Fibroblast of lung (primary cell): ENCODE results near the gene PCDH9.

Source experiments
- EZH2 ChIP-seq: IDR thresholded peaks from 2 replicates; pipeline ENCODE4 v1.5.1; 2012; ENCODE audit warnings: low read length, control low read depth, mild to moderate bottlenecking; ENCODE audit errors: missing control alignments
- TF ChIP-seq, protein P1 (sequence below), 2 donors: IDR thresholded peaks in 1 of 2; conservative IDR thresholded peaks in 1 of 2; 1 replicate in 1 of 2; 2 replicates in 1 of 2; pipeline ENCODE4 v1.5.1; 2011 to 2012; ENCODE audit warnings: low read length in 2 of 2, control low read depth in 1 of 2, inconsistent platforms in 1 of 2, low read depth in 1 of 2, mild to moderate bottlenecking in 1 of 2

- TF ChIP-seq, protein P1, sequence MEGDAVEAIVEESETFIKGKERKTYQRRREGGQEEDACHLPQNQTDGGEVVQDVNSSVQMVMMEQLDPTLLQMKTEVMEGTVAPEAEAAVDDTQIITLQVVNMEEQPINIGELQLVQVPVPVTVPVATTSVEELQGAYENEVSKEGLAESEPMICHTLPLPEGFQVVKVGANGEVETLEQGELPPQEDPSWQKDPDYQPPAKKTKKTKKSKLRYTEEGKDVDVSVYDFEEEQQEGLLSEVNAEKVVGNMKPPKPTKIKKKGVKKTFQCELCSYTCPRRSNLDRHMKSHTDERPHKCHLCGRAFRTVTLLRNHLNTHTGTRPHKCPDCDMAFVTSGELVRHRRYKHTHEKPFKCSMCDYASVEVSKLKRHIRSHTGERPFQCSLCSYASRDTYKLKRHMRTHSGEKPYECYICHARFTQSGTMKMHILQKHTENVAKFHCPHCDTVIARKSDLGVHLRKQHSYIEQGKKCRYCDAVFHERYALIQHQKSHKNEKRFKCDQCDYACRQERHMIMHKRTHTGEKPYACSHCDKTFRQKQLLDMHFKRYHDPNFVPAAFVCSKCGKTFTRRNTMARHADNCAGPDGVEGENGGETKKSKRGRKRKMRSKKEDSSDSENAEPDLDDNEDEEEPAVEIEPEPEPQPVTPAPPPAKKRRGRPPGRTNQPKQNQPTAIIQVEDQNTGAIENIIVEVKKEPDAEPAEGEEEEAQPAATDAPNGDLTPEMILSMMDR (conservative IDR thresholded peaks at IDR 0.05 in 1 of 2, IDR thresholded peaks at IDR 0.05 in 1 of 2; ENCODE audit: low read depth in 1 of 2, low read length in 2 of 2), result no peak
- no peak for TF ChIP-seq EZH2
These were observed 5.1 kb upstream of the PCDH9 start for GRCh38 chr13:67235265-67235664.
